HCT116 (cell line): ENCODE data around the gene FBXO11.

ENCODE experiments used
- CTCF ChIP-seq, 3 experiments: fragments of 200-600 bp in 1 of 3; sonication (generic) in 1 of 3; IDR thresholded peaks in 2 of 3; conservative IDR thresholded peaks in 1 of 3; 2 replicates each; pipeline ENCODE4 v1.5.1; 2012 to 2017; ENCODE audit warnings: low read depth in 2 of 3, low read length in 2 of 3, antibody characterized with exemption in 1 of 3, borderline replicate concordance in 1 of 3, control low read depth in 1 of 3, mild to moderate bottlenecking in 1 of 3, mixed read lengths in 1 of 3, mixed run types in 1 of 3, moderate library complexity in 1 of 3; ENCODE audit not compliant: insufficient read depth in 1 of 3
- MAX ChIP-seq: IDR thresholded peaks from 2 replicates; pipeline ENCODE4 v1.6.1; 2012
- POLR2A ChIP-seq: IDR thresholded peaks from 2 replicates; pipeline ENCODE4 v1.7.0; 2011; ENCODE audit warnings: borderline replicate concordance; ENCODE audit not compliant: insufficient read depth, insufficient read length; ENCODE audit errors: extremely low read depth

DNA sequence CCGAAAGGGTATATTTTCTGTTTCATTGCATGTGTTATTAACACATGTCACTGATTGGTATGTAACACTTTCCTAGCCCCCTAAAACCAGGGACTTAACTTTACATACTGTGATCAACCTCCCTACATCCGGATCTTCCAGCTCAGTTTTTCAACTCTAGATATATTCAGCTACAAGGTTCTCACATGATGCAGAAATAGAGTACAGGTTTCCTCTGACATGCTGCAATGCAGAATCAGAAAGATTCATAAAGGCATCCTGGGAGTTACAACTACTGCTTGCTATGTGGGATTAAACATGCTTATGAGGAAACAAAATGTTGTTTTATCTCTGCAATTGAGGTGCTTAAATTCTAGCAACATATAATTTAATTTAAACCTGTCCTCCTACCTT, 14.0 kb downstream of the FBXO11 start:
- no peak for TF ChIP-seq POLR2A
- no peak for TF ChIP-seq CTCF (IDR thresholded peaks at IDR 0.05 in 2 of 3, conservative IDR thresholded peaks at IDR 0.05 in 1 of 3; ENCODE audit: borderline replicate concordance in 1 of 3, insufficient read depth in 1 of 3, low read depth in 2 of 3, low read length in 2 of 3)
- TF ChIP-seq MAX = no peak
